Gastroesophageal sphincter (tissue), 4 donors: ENCODE data around the gene CARNS1. TPM values are rescaled to one million over a fixed set of nuclear protein-coding genes. Genes with fewer than 3 reads are reported as not detected.

Experiments
- ATAC-seq: fragments of 150-250 bp; one replicate; pipeline ENCODE4 v1.9.1; 2016; ENCODE audit warnings: mild to moderate bottlenecking, moderate library complexity
- H3K27ac ChIP-seq, 4 donors: fragments of 200-600 bp; sonication (generic) in 3 of 4; 1 replicate in 3 of 4; 2 replicates in 1 of 4; pipeline ENCODE4 v1.5.1; 2016 to 2019
- H3K27me3 ChIP-seq: fragments of 200-600 bp; sonication (generic); one replicate; pipeline ENCODE4 v1.5.1; 2019
- H3K36me3 ChIP-seq, 2 donors: fragments of 200-600 bp; sonication (generic); one replicate each; pipeline ENCODE4 v1.5.1; 2019; ENCODE audit warnings: control low read depth in 1 of 2
- H3K4me1 ChIP-seq, 3 donors: fragments of 200-600 bp; sonication (generic); 1 replicate in 2 of 3; 2 replicates in 1 of 3; pipeline ENCODE4 v1.5.1; 2016 to 2019; ENCODE audit warnings: control low read depth in 2 of 3
- H3K4me3 ChIP-seq, 2 donors: fragments of 200-600 bp; sonication (generic); one replicate each; pipeline ENCODE4 v1.5.1; 2019; ENCODE audit warnings: mild to moderate bottlenecking in 1 of 2, moderate library complexity in 1 of 2
- H3K9me3 ChIP-seq, 3 donors: fragments of 200-600 bp; sonication (generic); one replicate each; pipeline ENCODE4 v1.5.1; 2017 to 2019; ENCODE audit warnings: control low read depth in 2 of 3
- CTCF ChIP-seq, 4 experiments: fragments of 200-600 bp in 2 of 4; fragments of 450-650 bp in 2 of 4; sonication (generic) in 1 of 4; IDR thresholded peaks; one replicate each; pipeline ENCODE4 v1.5.1; 2017 to 2019; ENCODE audit warnings: antibody characterized with exemption in 4 of 4, mild to moderate bottlenecking in 2 of 4, moderate library complexity in 2 of 4
- EP300 ChIP-seq: sonication (generic); formaldehyde crosslinking; IDR thresholded peaks from one replicate; pipeline ENCODE4 v1.6.1; 2017; ENCODE audit warnings: antibody characterized with exemption, mild to moderate bottlenecking
- POLR2A ChIP-seq, 2 donors: fragments of 450-650 bp; IDR thresholded peaks; one replicate each; pipeline ENCODE4 v1.6.1; 2017; ENCODE audit warnings: antibody characterized with exemption in 2 of 2, mild to moderate bottlenecking in 2 of 2, moderate library complexity in 1 of 2
- POLR2AphosphoS5 ChIP-seq: sonication (generic); formaldehyde crosslinking; IDR thresholded peaks from one replicate; pipeline ENCODE4 v1.6.1; 2017; ENCODE audit warnings: antibody characterized with exemption
- WGBS, 2 donors: methylation state at CpG; one replicate each; pipeline ENCODE4 v1.1.5; 2018; ENCODE audit warnings: low coverage in 1 of 2; 5-methylcytosine and 5-hydroxymethylcytosine counted together
- total RNA-seq, 4 donors: library from RNA; depleted of rRNA; stranded (reverse); fragments of >200 nt; gene quantifications; one replicate each; pipeline ENCODE4 v1.1.0, GENCODE V29; 2016

Gene CARNS1
- total RNA-seq, 4 donors from 2014 or later = 0.73 to 3.3 (median 1.6) TPM

- peaks cover 0 to 39% (median 7%) of the 10 kb centered on the region in 3 donors for H3K4me1 ChIP-seq
- 52 to 55% methylated on average over 3 to 4 of the region's 6 CpGs for WGBS, 2 donors
- no peaks in the 10 kb centered on the region for H3K36me3 ChIP-seq
- no peaks in the 10 kb centered on the region for H3K27me3 ChIP-seq
- TF ChIP-seq EP300 (no peak), POLR2A (IDR thresholded peaks at IDR 0.05) (no peak), POLR2AphosphoS5 (no peak), CTCF (IDR thresholded peaks at IDR 0.05) (no peak)
- no peaks in the 10 kb centered on the region for H3K9me3 ChIP-seq
- H3K4me3 ChIP-seq = no peak overlapping the region
- no peak overlapping the region for H3K27ac ChIP-seq
- no peak for ATAC-seq
These were observed 28.0 kb upstream of the CARNS1 start for GRCh38 chr11:67387518-67387917.

- no peak for TF ChIP-seq POLR2A (IDR thresholded peaks at IDR 0.05)
- no peak for TF ChIP-seq POLR2AphosphoS5
- peak in 3 of 4 experiments; percentile 29 to 55 (median 46) for TF ChIP-seq CTCF (IDR thresholded peaks at IDR 0.05)
- no peak for TF ChIP-seq EP300
- Histone ChIP-seq H3K9me3 (no peaks in the 10 kb centered on the region), H3K4me3 (no peak overlapping the region), H3K27me3 (no peaks in the 10 kb centered on the region), H3K36me3 (peaks cover 0 to 14% of the 10 kb centered on the region in 2 donors), H3K4me1 (peaks cover 0 to 52% (median 10%) of the 10 kb centered on the region in 3 donors), H3K27ac (no peak overlapping the region)
- no peak for ATAC-seq
- 65 to 82% methylated on average over 3 to 6 of the region's 6 CpGs for WGBS, 2 donors
These were observed 26.0 kb upstream of the CARNS1 start for GRCh38 chr11:67389477-67389876.

- no peak for ATAC-seq
- Histone ChIP-seq H3K36me3 (peaks cover 0 to 26% of the 10 kb centered on the region in 2 donors), H3K4me3 (peak overlapping the region; percentile 67 to 78), H3K27me3 (no peaks in the 10 kb centered on the region), H3K27ac (peak overlapping the region; percentile 50 to 90 (median 88)), H3K9me3 (no peaks in the 10 kb centered on the region), H3K4me1 (peaks cover 0 to 42% (median 10%) of the 10 kb centered on the region in 3 donors)
- WGBS, 2 donors = 2 to 4% methylated on average over 12 to 13 of the region's 15 CpGs
- no peak for TF ChIP-seq POLR2A (IDR thresholded peaks at IDR 0.05)
- TF ChIP-seq CTCF (IDR thresholded peaks at IDR 0.05) = no peak
- TF ChIP-seq EP300 = no peak
- no peak for TF ChIP-seq POLR2AphosphoS5
These were observed 24.6 kb upstream of the CARNS1 start for GRCh38 chr11:67390947-67391303.

- peak; percentile 86 for ATAC-seq
- H3K27me3 ChIP-seq = no peaks in the 10 kb centered on the region
- H3K4me3 ChIP-seq = peak within 1 kb of the TSS; percentile 67 to 78
- peak within 1 kb of the TSS; percentile 50 to 90 (median 88) for H3K27ac ChIP-seq
- no peak for TF ChIP-seq EP300
- TF ChIP-seq POLR2A (IDR thresholded peaks at IDR 0.05) = peak; percentile 55 to 78
- TF ChIP-seq POLR2AphosphoS5 = peak; percentile 78
- TF ChIP-seq CTCF (IDR thresholded peaks at IDR 0.05) = no peak
- 0% methylated on average over 3 to 8 of the region's 75 CpGs for WGBS, 2 donors
- no peaks in the 10 kb centered on the region for H3K9me3 ChIP-seq
- peaks cover 0 to 45% (median 10%) of the 10 kb centered on the region in 3 donors for H3K4me1 ChIP-seq
- H3K36me3 ChIP-seq = peaks cover 0 to 32% of the 10 kb centered on the region in 2 donors
These were observed 23.9 kb upstream of the CARNS1 start, which contains the start of gene RAD9A for GRCh38 chr11:67391304-67392182. Gene RAD9A, plus strand, starts transcription at chr11:67391986. Its CDS starts 59 bp downstream, at chr11:67392045.
